Measurements from ENCODE around the gene QSOX2. TPM values are rescaled to one million over a fixed set of nuclear protein-coding genes. Genes with fewer than 3 reads are reported as not detected.

Gene QSOX2
- total RNA-seq, 1 experiment from 2014 or later: 34.6 TPM

- Histone ChIP-seq H3K79me2 (ENCODE audit: insufficient read depth, low read length) (no peaks in the 10 kb centered on the region), H3K36me3 (ENCODE audit: control insufficient read depth in 1 of 2, insufficient read depth in 2 of 2, low read length in 2 of 2) (no peaks in the 10 kb centered on the region), H3K27ac (ENCODE audit: low read depth, low read length) (no peak overlapping the region), H3K9ac (ENCODE audit: low read length) (no peak overlapping the region), H3K4me1 (ENCODE audit: control insufficient read depth in 1 of 2, insufficient read depth in 2 of 2, low read length in 2 of 2) (peaks cover 10 to 21% of the 10 kb centered on the region in 2 experiments; a peak in 3 of 4 replicates), H3K9me3 (ENCODE audit: control insufficient read depth in 1 of 2, insufficient read depth in 1 of 2, low read depth in 1 of 2, low read length in 2 of 2) (no peaks in the 10 kb centered on the region), H3K4me2 (ENCODE audit: low read length) (peak overlapping the region; percentile 44), H4K20me1 (ENCODE audit: insufficient read depth) (no peaks in the 10 kb centered on the region), H3K9me2 (ENCODE audit: insufficient read depth) (no peaks in the 10 kb centered on the region), H3K27me3 (ENCODE audit: insufficient read depth, low read length) (no peaks in the 10 kb centered on the region), H3K4me3 (replicated peaks in 1 of 2; ENCODE audit: low read depth in 1 of 2, low read length in 2 of 2) (no peak overlapping the region), H2AFZ (ENCODE audit: low read depth, low read length, poor library complexity, severe bottlenecking) (no peak overlapping the region)
- no peak for ATAC-seq
- ChIA-PET POLR2A (interaction anchor here (1.5 kb wide), 1 partner anchor 12 kb away, joined by 4 read pairs; no protein-coding TSS in a partner anchor), RAD21 (ENCODE audit: low non-redundant PET in 1 of 2, low total read pairs in 2 of 2, uncharacterized antibody in 2 of 2, unreplicated experiment in 2 of 2) (no interaction called here), CTCF (interaction anchor here (1.6 kb wide), 1 partner anchor 28 kb away, joined by 4 read pairs; no protein-coding TSS in a partner anchor)
- intact Hi-C loops (cut with micrococcal nuclease): no loop called here
- BruUV-seq (replicated peaks): no TSS peak
- DNase-seq (ENCODE audit: low read depth, low spot score): no peak
- TF ChIP-seq EZH2 (IDR thresholded peaks at IDR 0.05) (no peak), MAX (IDR thresholded peaks at IDR 0.05) (no peak), POLR2AphosphoS5 (IDR thresholded peaks at IDR 0.05; ENCODE audit: low read depth, low read length) (no peak), CBX3 (IDR thresholded peaks at IDR 0.05; ENCODE audit: low read depth) (no peak), CTCF (IDR thresholded peaks at IDR 0.05 in 2 of 3, conservative IDR thresholded peaks at IDR 0.05 in 1 of 3; ENCODE audit: borderline replicate concordance in 1 of 3, insufficient read depth in 1 of 3, low read depth in 2 of 3, low read length in 2 of 3) (no peak), SP1 (IDR thresholded peaks at IDR 0.05; ENCODE audit: low read depth) (no peak), ZBTB33 (IDR thresholded peaks at IDR 0.05; ENCODE audit: extremely low read depth, insufficient replicate concordance, low read length) (no peak), RAD21 (IDR thresholded peaks at IDR 0.05; ENCODE audit: low read depth) (no peak), EGR1 (IDR thresholded peaks at IDR 0.05; ENCODE audit: low read depth) (no peak; the same call in 1 of the 2 replicates), YY1 (IDR thresholded peaks at IDR 0.05; ENCODE audit: extremely low read depth, insufficient replicate concordance, low read depth, low read length) (no peak), TCF7L2 (IDR thresholded peaks at IDR 0.05; ENCODE audit: borderline replicate concordance, extremely low read depth, insufficient read depth, insufficient read length) (no peak)
These were observed 9.5 kb upstream of the QSOX2 start for GRCh38 chr9:136255166-136255538.
